Endothelial cell of umbilical vein (primary cell): Measurements from ENCODE around the gene ZCCHC14.

Experiments used
- EZH2 ChIP-seq: IDR thresholded peaks from 2 replicates; pipeline ENCODE4 v1.6.1; 2012; ENCODE audit warnings: borderline replicate concordance, low read depth, mild to moderate bottlenecking, moderate library complexity, low read length, inconsistent platforms; ENCODE audit not compliant: severe bottlenecking
- FOS ChIP-seq: IDR thresholded peaks from 2 replicates; pipeline ENCODE4 v1.6.1; 2011; ENCODE audit warnings: mild to moderate bottlenecking, low read length, moderate library complexity, borderline replicate concordance; ENCODE audit not compliant: insufficient read depth
- GATA2 ChIP-seq: IDR thresholded peaks from 2 replicates; pipeline ENCODE4 v1.7.0; 2011; ENCODE audit warnings: low read depth, mild to moderate bottlenecking, moderate library complexity, mixed read lengths, low read length; ENCODE audit not compliant: insufficient read length, insufficient read depth
- JUN ChIP-seq: IDR thresholded peaks from 2 replicates; pipeline ENCODE4 v1.6.1; 2011; ENCODE audit warnings: borderline replicate concordance, low read depth; ENCODE audit not compliant: insufficient read length, insufficient read depth
- MYC ChIP-seq: IDR thresholded peaks from one replicate; pipeline ENCODE4 v1.6.1; 2011; ENCODE audit warnings: mild to moderate bottlenecking, low read depth, low read length
- POLR2A ChIP-seq: IDR thresholded peaks from 2 replicates; pipeline ENCODE4 v1.6.1; 2012; ENCODE audit warnings: low read depth, mild to moderate bottlenecking, control low read depth, low read length
- POLR2AphosphoS5 ChIP-seq: IDR thresholded peaks from 2 replicates; pipeline ENCODE4 v1.6.1; 2012; ENCODE audit warnings: low read depth, mild to moderate bottlenecking, control low read depth, low read length, moderate library complexity; ENCODE audit not compliant: insufficient read depth
- TF ChIP-seq, protein P1 (sequence below), 2 donors: IDR thresholded peaks; 1 replicate in 1 of 2; 2 replicates in 1 of 2; pipeline ENCODE4 v1.5.1; 2011; ENCODE audit warnings: low read length in 2 of 2, mild to moderate bottlenecking in 2 of 2, moderate library complexity in 2 of 2, control low read depth in 1 of 2, inconsistent platforms in 1 of 2, low read depth in 1 of 2; ENCODE audit not compliant: insufficient read depth in 1 of 2; ENCODE audit errors: extremely low read depth in 1 of 2
- TF ChIP-seq, protein P2 (sequence below): IDR thresholded peaks from 2 replicates; pipeline ENCODE4 v1.6.1; 2011; ENCODE audit not compliant: insufficient read depth, insufficient read length

DNA sequence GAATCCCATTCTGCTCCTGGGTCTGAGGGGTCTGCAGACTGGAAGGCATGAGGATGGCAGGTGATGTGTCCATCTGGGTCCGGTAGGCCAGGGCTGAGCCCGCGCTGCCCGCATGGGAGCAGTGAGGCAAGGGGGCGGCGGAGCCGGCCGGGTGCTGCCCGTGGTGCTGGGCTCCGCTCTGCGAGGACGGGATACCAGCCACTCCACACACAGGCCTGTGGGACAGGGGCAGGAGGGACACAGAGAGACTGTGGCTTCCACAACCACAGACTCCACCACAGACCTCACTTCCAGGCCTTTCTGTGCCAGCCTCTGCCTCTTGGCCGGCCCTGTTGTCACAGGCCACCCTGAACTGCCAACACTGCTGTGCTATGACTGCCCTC lies 75.3 kb downstream of the ZCCHC14 start:
- no peak for TF ChIP-seq FOS
- TF ChIP-seq, protein P1, sequence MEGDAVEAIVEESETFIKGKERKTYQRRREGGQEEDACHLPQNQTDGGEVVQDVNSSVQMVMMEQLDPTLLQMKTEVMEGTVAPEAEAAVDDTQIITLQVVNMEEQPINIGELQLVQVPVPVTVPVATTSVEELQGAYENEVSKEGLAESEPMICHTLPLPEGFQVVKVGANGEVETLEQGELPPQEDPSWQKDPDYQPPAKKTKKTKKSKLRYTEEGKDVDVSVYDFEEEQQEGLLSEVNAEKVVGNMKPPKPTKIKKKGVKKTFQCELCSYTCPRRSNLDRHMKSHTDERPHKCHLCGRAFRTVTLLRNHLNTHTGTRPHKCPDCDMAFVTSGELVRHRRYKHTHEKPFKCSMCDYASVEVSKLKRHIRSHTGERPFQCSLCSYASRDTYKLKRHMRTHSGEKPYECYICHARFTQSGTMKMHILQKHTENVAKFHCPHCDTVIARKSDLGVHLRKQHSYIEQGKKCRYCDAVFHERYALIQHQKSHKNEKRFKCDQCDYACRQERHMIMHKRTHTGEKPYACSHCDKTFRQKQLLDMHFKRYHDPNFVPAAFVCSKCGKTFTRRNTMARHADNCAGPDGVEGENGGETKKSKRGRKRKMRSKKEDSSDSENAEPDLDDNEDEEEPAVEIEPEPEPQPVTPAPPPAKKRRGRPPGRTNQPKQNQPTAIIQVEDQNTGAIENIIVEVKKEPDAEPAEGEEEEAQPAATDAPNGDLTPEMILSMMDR (IDR thresholded peaks at IDR 0.05; ENCODE audit: extremely low read depth in 1 of 2, insufficient read depth in 1 of 2, low read depth in 1 of 2, low read length in 2 of 2): no peak
- TF ChIP-seq POLR2A: no peak
- TF ChIP-seq, protein P2, sequence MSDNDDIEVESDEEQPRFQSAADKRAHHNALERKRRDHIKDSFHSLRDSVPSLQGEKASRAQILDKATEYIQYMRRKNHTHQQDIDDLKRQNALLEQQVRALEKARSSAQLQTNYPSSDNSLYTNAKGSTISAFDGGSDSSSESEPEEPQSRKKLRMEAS: no peak
- no peak for TF ChIP-seq MYC
- no peak for TF ChIP-seq POLR2AphosphoS5
- TF ChIP-seq EZH2: no peak
- TF ChIP-seq GATA2: no peak
- no peak for TF ChIP-seq JUN
